Neuron (in vitro differentiated cells): ENCODE data around the gene SNRPN.

Experiments
- H2AFZ ChIP-seq: one replicate; pipeline ENCODE4 v1.6.1; 2013; ENCODE audit warnings: low read depth, mild to moderate bottlenecking, inconsistent platforms, low read length, moderate library complexity
- H3K27me3 ChIP-seq: one replicate; pipeline ENCODE4 v1.6.1; 2013; ENCODE audit warnings: low read length; ENCODE audit not compliant: insufficient read depth
- H3K36me3 ChIP-seq: one replicate; pipeline ENCODE4 v1.6.1; 2013; ENCODE audit warnings: low read length; ENCODE audit not compliant: insufficient read depth
- H3K4me1 ChIP-seq: one replicate; pipeline ENCODE4 v1.6.1; 2013; ENCODE audit warnings: low read length; ENCODE audit not compliant: insufficient read depth
- H3K4me3 ChIP-seq: 2 replicates; pipeline ENCODE4 v1.5.1; 2013; ENCODE audit warnings: mild to moderate bottlenecking, low read length, moderate library complexity
- H3K9me3 ChIP-seq: one replicate; pipeline ENCODE4 v1.6.1; 2013; ENCODE audit warnings: low read length

The SNRPN gene

DNA sequence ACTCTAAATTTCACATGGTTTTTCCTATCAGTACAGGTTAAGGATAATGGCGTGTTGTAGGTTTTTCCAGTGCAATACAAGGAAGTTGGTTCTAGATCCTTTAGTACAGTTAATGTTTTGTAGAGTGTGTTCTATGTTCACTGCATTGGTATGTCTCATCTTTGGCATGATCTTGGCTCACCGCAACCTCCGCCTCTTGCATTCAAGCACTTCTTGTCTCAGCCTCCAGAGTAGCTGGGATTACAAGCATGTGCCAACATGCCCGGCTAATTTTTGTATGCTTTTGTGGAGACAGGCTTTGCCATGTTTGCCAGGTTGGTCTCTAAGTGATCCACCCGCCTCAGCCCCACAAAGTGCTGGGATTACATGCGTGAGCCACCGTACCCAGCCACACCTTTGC, 30.4 kb downstream of the SNRPN start:
- peaks cover 43% of the 10 kb centered on the region for H3K36me3 ChIP-seq

DNA sequence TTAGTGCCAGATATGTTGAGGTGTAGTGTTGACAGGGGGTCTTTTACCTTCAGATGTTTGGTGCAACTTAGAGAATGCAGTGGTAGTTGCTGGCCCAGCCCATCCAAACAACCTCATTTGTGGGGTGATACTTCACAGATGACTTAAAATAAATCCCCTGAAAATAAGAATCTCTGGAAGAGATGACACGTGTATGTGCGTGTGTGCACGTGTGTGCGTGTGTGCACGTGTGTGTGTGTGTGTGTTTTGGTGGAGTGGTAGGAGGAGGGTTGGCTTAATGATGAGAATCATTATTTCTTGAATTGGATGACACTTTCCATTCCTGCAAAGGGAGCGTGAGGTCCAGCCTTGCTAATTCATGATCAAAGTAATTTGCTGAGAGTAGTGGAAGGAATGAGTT, 31.9 kb downstream of the SNRPN start:
- H3K27me3 ChIP-seq = no peaks in the 10 kb centered on the region

More for the DNA sequence above, 30.4 kb downstream of the SNRPN start:
- no peaks in the 10 kb centered on the region for H3K27me3 ChIP-seq
- no peak overlapping the region for H3K4me3 ChIP-seq
- no peaks in the 10 kb centered on the region for H3K4me1 ChIP-seq
- no peak overlapping the region for H2AFZ ChIP-seq
- peaks cover 2% of the 10 kb centered on the region for H3K9me3 ChIP-seq

DNA sequence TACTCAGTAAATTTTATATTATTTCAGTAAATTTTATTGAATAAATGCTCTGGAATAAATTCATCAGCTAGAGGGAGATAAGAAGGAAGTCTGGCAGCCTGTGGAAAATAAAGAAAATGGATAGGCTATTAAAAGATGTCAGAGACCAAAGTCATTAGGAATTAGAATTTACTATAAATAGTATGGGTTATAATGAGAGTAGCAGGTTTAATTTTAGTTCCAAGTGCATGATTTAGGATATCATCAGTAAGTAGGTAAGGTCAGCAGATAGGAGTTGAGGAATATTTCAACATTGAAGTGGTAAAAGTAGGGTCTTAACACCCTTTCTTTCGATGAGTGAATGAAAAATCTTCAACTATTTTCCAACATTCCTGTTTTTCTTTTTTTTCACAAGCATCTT, 64.6 kb downstream of the SNRPN start:
- H3K4me1 ChIP-seq = no peaks in the 10 kb centered on the region
- no peak overlapping the region for H2AFZ ChIP-seq
- no peaks in the 10 kb centered on the region for H3K9me3 ChIP-seq
- no peaks in the 10 kb centered on the region for H3K27me3 ChIP-seq
- no peak overlapping the region for H3K4me3 ChIP-seq
- H3K36me3 ChIP-seq = peaks cover 33% of the 10 kb centered on the region

More for the DNA sequence above, 31.9 kb downstream of the SNRPN start:
- H3K36me3 ChIP-seq = peaks cover 37% of the 10 kb centered on the region
- H2AFZ ChIP-seq = no peak overlapping the region
- H3K4me1 ChIP-seq = no peaks in the 10 kb centered on the region
- no peak overlapping the region for H3K4me3 ChIP-seq
- peaks cover 2% of the 10 kb centered on the region for H3K9me3 ChIP-seq

- H3K27me3 ChIP-seq = no peaks in the 10 kb centered on the region
- H3K36me3 ChIP-seq = peaks cover 45% of the 10 kb centered on the region
- no peak overlapping the region for H2AFZ ChIP-seq
- no peaks in the 10 kb centered on the region for H3K9me3 ChIP-seq
- H3K4me3 ChIP-seq = no peak overlapping the region
- H3K4me1 ChIP-seq = no peaks in the 10 kb centered on the region
Observed at GRCh38 chr15:25022233-25022632, 67.4 kb downstream of the SNRPN start.
